MCF 10A (cell line): ENCODE measurements around the gene ZNF311. TPM values are rescaled to one million over a fixed set of nuclear protein-coding genes. Genes with fewer than 3 reads are reported as not detected.
A peak's percentile ranks its signal among the peaks of the same experiment; 100 is the strongest.

ENCODE experiments used
- BruUV-seq: library from RNA; stranded (reverse); fragments of 400-500 nt; replicated peaks from 2 replicates; lab custom pipeline; 2021; lab: Mats Ljungman, UMichigan
- CTCF ChIA-PET: fragments of 300-600 bp; sonication (Branson Sonifier 250); formaldehyde crosslinking; extraction: SDS; loops from one replicate; lab custom pipeline; 2021; ENCODE audit warnings: antibody characterized with exemption, inconsistent platforms; lab: Yijun Ruan, JAX
- POLR2A ChIA-PET: fragments of 300-600, 350-650 bp; sonication (Branson Sonifier 250); formaldehyde crosslinking; extraction: SDS; loops from one replicate; lab custom pipeline; 2020; ENCODE audit warnings: antibody characterized with exemption, inconsistent platforms; lab: Yijun Ruan, JAX
- DNase-seq: peaks from one replicate; pipeline ENCODE4 v3.0.0-alpha.2; 2018; ENCODE audit not compliant: unreplicated experiment
- H3K27ac Mint-ChIP-seq: one replicate; pipeline ENCODE4 v1.8.0; 2022; ENCODE audit warnings: mild to moderate bottlenecking, low read depth, mixed read lengths; ENCODE audit not compliant: unreplicated experiment
- H3K27me3 Mint-ChIP-seq: one replicate; pipeline ENCODE4 v1.8.0; 2022; ENCODE audit warnings: mixed read lengths; ENCODE audit not compliant: insufficient read depth, unreplicated experiment
- H3K36me3 Mint-ChIP-seq: one replicate; pipeline ENCODE4 v1.8.0; 2022; ENCODE audit warnings: mild to moderate bottlenecking, moderate library complexity, mixed read lengths; ENCODE audit not compliant: insufficient read depth, unreplicated experiment
- H3K4me1 Mint-ChIP-seq: one replicate; pipeline ENCODE4 v1.8.0; 2022; ENCODE audit warnings: mixed read lengths; ENCODE audit not compliant: insufficient read depth, unreplicated experiment
- H3K4me3 Mint-ChIP-seq: one replicate; pipeline ENCODE4 v1.8.0; 2022; ENCODE audit warnings: mild to moderate bottlenecking, moderate library complexity, mixed read lengths; ENCODE audit not compliant: unreplicated experiment
- H3K9me3 Mint-ChIP-seq: one replicate; pipeline ENCODE4 v1.8.0; 2022; ENCODE audit warnings: mixed read lengths; ENCODE audit not compliant: unreplicated experiment
- CTCF ChIP-seq: fragments of 200-600 bp; IDR thresholded peaks from one replicate; pipeline ENCODE4 v1.8.0; 2022; ENCODE audit warnings: antibody characterized with exemption, mild to moderate bottlenecking; ENCODE audit not compliant: unreplicated experiment
- intact Hi-C: fragments of 100-400 bp; cut with micrococcal nuclease; formaldehyde crosslinking; loops from 2 replicates; pipeline ENCODE4 v1.14.1; 2022
- total RNA-seq: library from RNA; stranded (reverse); gene quantifications from 2 replicates; pipeline ENCODE4 v1.2.3, GENCODE V29; 2022

Gene ZNF311
- total RNA-seq, 1 experiment from 2014 or later, result 3.6 TPM

GRCh38 chr6:28948782-28949486 is 56.2 kb downstream of the ZNF311 start:
- no TSS peak for BruUV-seq
- no peak overlapping the region for H3K27ac Mint-ChIP-seq

GRCh38 chr6:28947831-28948270 is 57.3 kb downstream of the ZNF311 start:
- POLR2A ChIA-PET, result interaction anchor here (0.6 to 1.3 kb wide), 7 partner anchors 15 to 1403 kb away, joined by 3 read pairs; no protein-coding TSS in a partner anchor
- H3K4me3 Mint-ChIP-seq, result no peak overlapping the region
- intact Hi-C loops, result no loop called here

More at GRCh38 chr6:28948782-28949486, 56.2 kb downstream of the ZNF311 start:
- intact Hi-C loops, result no loop called here
- Mint-ChIP-seq H3K27me3 (no peaks in the 10 kb centered on the region), H3K9me3 (no peaks in the 10 kb centered on the region), H3K4me3 (no peak overlapping the region), H3K4me1 (peaks cover 14% of the 10 kb centered on the region), H3K36me3 (peaks cover 25% of the 10 kb centered on the region)
- ChIA-PET CTCF (interaction anchor here (0.6 kb wide), 1 partner anchor 808 kb away, joined by 3 read pairs; no protein-coding TSS in a partner anchor), POLR2A (no interaction called here)
- TF ChIP-seq CTCF, result no peak
- no peak for DNase-seq

GRCh38 chr6:28947067-28947765 is 57.9 kb downstream of the ZNF311 start:
- ChIA-PET POLR2A (interaction anchor here (0.6 to 1.3 kb wide), 6 partner anchors 16 to 1402 kb away, joined by 3 read pairs; no protein-coding TSS in a partner anchor), CTCF (interaction anchor here (0.5 to 0.6 kb wide), 2 partner anchors 51 to 95 kb away, joined by 3 to 4 read pairs; no protein-coding TSS in a partner anchor)
- TF ChIP-seq CTCF, result no peak
- Mint-ChIP-seq H3K27ac (no peak overlapping the region), H3K27me3 (no peaks in the 10 kb centered on the region), H3K4me1 (peaks cover 11% of the 10 kb centered on the region), H3K36me3 (peaks cover 20% of the 10 kb centered on the region), H3K9me3 (no peaks in the 10 kb centered on the region), H3K4me3 (no peak overlapping the region)
- DNase-seq, result no peak
- intact Hi-C loops, result no loop called here
- no TSS peak for BruUV-seq

More at GRCh38 chr6:28947831-28948270, 57.3 kb downstream of the ZNF311 start:
- BruUV-seq, result no TSS peak
- DNase-seq, result peak; percentile 47
- no peak overlapping the region for H3K27ac Mint-ChIP-seq
- no peaks in the 10 kb centered on the region for H3K9me3 Mint-ChIP-seq
- CTCF ChIA-PET, result interaction anchor here (0.6 kb wide), 1 partner anchor 94 kb away, joined by 4 read pairs; no protein-coding TSS in a partner anchor
- H3K36me3 Mint-ChIP-seq, result peaks cover 23% of the 10 kb centered on the region
- no peak for TF ChIP-seq CTCF
- H3K27me3 Mint-ChIP-seq, result no peaks in the 10 kb centered on the region
- H3K4me1 Mint-ChIP-seq, result peaks cover 8% of the 10 kb centered on the region

GRCh38 chr6:28945349-28945748 is 59.8 kb downstream of the ZNF311 start:
- H3K4me1 Mint-ChIP-seq, result peaks cover 14% of the 10 kb centered on the region
- H3K27me3 Mint-ChIP-seq, result no peaks in the 10 kb centered on the region
- H3K9me3 Mint-ChIP-seq, result no peaks in the 10 kb centered on the region
- POLR2A ChIA-PET, result interaction anchor here (1.1 to 1.3 kb wide), 2 partner anchors 22 to 31 kb away, joined by 3 to 4 read pairs; partner anchors contain the start of gene TRIM27
- BruUV-seq, result no TSS peak
- H3K27ac Mint-ChIP-seq, result no peak overlapping the region
- intact Hi-C loops, result no loop called here
- H3K36me3 Mint-ChIP-seq, result peaks cover 25% of the 10 kb centered on the region
- H3K4me3 Mint-ChIP-seq, result no peak overlapping the region
- CTCF ChIA-PET, result no interaction called here
- no peak for TF ChIP-seq CTCF
- no peak for DNase-seq
